ENCODE results near the gene CNTN5.

DNA sequence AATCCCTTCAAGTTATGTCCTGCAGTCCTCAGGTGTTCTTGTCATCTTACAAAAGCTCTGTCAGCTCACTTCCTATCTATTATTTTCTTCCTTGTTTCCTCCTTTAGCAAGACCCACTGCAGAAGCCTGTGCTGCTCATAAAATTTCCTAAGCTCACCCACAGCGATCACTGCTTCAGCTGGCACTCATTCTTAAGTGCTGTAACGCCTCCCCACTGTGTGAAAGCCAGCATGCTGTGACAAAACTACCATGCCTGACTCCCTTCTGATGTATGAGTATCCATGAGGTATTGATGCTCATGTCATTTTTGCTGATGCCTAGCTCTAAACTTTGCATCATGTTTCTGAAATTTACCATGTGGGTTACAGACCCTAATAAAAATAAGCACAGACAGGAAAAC, 41.5 kb upstream of the CNTN5 start:
- TF ChIP-seq POLR2A (IDR thresholded peaks at IDR 0.05; ENCODE audit: low read length) (no peak), GATA1 (IDR thresholded peaks at IDR 0.05; ENCODE audit: low read depth, low read length) (no peak)
